ENCODE data around the gene GRAP. TPM values are rescaled to one million over a fixed set of nuclear protein-coding genes. Genes with fewer than 3 reads are reported as not detected.
"Not testable (repeated sequence)": the region's sequence is repeated elsewhere in the genome, so short reads cannot be mapped to it uniquely, and the experiment has no call there.

The GRAP gene
- total RNA-seq, 1 donor from 2014 or later: 2.9 TPM

DNA sequence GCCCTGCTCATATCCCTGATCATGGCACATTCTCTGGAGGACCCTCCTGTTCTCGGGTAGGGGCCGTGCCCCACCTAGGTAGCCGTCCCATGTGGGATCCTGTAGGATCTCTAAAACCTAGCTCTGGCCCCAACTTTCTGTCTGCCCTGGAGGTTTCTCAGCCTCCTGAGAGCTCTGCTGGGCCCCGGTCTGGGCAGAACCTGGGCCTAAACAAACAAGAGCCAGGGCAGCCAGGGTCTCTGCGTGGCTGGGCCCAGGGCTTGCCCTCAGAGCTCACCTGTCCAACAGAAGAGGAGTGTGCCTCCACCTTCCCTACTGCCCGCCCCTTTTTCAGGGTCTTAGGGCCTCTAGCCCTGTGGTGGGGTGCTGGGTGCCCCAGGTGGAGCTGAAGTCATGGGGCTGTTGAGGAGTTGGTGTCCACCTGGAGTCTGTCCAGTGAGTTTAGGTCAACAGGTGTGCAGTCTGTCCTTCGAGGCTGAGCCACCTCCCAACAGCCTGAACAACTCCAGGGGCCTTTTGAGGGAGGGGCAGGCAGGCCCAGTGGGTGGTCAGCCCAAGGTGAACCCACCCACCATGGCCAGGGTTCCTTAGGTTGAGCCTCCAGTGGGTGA, 25.6 kb downstream of the GRAP start:
- DNase-seq (ENCODE audit: low spot score); intact Hi-C loops (cut with DNase I): not testable (repeated sequence)

- DNase-seq (ENCODE audit: low spot score): peak; percentile 68
- intact Hi-C loops (cut with DNase I): no loop called here
Observed at GRCh38 chr17:19020016-19020415, 26.7 kb downstream of the GRAP start.

GRCh38 chr17:19019041-19019941, 27.5 kb downstream of the GRAP start:
- DNase-seq (ENCODE audit: low spot score): peak; percentile 66
- intact Hi-C loops (cut with DNase I): no loop called here

- peak; percentile 64 for DNase-seq (ENCODE audit: low spot score)
- intact Hi-C loops (cut with DNase I): no loop called here
Observed at GRCh38 chr17:19018600-19018950, 28.2 kb downstream of the GRAP start.

DNA sequence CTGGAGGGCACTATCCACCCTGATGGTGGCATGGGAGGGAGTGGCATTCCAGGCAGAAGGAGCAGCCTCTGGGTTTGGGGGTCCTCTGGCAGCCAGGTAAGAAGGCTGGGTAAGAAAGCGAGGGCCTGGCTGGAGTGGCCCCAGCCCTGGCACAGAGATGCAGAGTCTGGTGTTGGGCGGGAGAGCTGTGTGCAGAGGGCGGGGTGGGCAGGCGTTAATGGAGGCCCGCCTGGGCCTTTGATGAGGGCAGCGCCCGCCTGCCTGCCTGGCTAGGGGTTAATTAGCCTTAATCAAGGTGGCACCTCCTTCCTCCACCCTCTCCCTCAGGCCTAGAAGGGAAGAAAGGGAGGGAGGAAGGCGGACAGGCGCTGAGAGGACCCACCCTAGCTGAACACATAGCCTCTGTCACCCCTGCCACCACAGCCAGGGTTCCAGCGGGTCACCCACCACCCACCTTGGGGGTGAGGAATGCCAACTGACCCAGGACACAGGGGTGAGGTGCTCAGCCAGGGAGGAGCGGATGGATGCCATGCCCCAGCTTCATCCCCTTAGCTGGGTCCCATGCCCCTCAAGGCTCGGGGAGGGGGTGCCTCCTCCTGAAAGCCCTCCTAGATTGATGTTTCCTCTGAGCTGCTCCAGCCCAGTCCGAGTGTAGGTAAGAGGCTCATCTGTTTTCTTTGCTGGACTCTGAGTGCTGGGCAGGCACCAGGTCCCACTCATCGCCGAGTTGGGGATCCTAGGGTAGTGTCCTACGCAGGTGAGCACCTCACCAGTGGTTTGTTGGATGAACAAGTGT, 28.8 kb downstream of the GRAP start:
- no peak for DNase-seq (ENCODE audit: low spot score)
- intact Hi-C loops (cut with DNase I): no loop called here

DNA sequence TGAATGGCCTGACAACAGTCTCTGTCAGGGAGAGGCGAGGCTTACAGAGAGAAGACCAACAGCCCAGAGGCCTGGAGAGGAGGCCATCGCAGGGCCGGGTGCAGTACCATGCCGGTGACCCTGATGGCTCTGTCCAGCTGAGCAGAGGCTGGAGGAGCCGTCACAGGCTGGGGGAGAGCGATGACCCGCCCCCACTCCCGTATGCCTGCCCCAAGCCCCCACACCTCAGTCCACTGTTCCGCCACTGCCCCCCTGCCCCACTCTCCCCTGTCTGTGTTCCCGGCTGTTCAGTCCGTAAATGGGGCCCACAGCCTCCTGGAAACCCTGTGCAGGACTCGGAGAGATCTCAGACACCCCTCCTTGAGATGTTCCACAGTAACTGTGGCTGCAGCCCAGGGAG, 29.4 kb downstream of the GRAP start:
- DNase-seq (ENCODE audit: low spot score): no peak
- intact Hi-C loops (cut with DNase I): no loop called here

GRCh38 chr17:19016881-19017280, 29.9 kb downstream of the GRAP start:
- no peak for DNase-seq (ENCODE audit: low spot score)
- intact Hi-C loops (cut with DNase I): no loop called here

DNA sequence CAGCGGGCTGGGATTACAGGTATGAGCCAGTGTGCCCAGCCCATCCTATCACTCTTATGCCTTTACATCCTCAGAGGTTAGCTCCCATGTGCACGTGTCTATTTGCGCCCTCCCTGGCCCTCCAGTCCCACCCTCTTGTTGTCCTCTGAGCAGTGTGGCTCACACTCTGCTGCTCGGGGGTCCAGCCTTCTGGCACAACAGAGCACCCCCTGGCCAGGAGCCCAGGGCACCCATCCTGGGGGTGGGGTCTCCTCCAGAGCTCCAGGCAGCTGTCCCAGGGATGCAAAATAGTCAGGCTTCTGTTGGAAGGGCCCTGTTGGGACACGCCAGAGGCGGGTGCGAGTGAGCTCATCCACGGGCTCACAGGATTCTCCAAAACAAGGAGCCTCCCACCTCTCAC, 30.5 kb downstream of the GRAP start:
- intact Hi-C loops (cut with DNase I): no loop called here
- DNase-seq (ENCODE audit: low spot score): no peak

- DNase-seq (ENCODE audit: low spot score): no peak
- intact Hi-C loops (cut with DNase I): no loop called here
Observed at GRCh38 chr17:19015428-19015827, 31.3 kb downstream of the GRAP start.

DNA sequence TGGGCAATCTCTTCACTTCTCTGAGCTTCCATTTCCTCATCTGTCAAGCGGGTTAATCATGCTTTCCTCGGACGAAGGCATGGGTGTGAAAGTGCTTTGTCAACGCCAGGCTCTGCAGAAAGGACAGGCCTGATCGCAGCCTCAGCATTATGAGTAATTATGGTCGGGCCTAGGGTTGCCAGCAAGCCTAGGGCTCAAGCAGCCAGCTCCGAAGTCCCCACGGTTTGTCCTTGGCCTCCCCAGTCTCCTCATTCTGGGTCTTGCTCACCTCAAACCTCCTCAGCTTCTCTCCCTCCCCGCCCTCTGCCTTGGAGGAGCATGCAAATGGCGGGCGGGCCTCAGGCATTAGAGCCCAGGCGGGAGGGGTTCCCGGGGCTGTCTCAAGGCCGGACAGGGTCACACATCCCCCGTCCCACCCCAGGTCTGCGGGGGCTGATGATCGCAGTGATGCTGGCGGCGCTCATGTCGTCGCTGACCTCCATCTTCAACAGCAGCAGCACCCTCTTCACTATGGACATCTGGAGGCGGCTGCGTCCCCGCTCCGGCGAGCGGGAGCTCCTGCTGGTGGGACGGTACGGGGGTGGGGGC, 32.0 kb downstream of the GRAP start:
- intact Hi-C loops (cut with DNase I): no loop called here
- no peak for DNase-seq (ENCODE audit: low spot score)

DNA sequence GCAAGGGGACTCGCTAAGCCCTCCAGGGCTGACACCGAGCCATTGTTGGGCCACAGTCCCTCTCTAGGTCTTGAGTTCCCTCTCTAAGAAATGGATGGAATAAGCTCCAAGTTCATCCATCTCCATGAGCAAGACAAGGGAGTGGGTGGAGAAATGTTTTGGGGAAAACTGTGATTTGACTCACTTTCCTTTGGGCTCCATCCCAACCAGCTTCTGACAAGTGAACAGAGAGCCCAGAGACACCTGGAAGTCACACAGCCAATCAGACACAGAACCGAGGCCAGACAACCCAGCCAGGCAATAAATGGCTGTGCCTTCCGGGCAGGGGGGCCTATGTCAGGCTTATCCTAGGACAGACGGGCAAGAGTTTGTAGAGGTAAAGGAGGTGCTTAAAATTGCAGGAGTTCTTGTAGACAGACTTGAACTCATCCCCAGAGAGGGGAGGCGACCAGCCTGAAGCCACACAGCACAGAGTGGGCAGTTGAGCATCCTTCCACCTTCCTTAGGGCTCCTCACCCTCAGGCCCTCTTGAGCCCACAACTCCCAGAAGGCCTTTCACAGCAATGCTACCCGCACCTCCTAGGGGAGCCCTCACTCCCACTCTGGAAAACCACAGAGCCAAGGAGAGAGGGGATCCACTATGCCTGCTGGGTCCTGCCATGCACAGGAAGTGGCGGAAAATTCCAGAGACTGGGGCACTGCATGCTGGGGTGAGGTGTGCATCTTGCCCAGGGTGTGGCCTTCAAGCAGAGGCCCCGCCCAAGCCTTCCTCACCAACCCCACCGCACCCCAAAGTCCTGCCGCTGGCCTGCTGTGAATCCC, 32.7 kb downstream of the GRAP start:
- DNase-seq (ENCODE audit: low spot score): no peak
- intact Hi-C loops (cut with DNase I): no loop called here

- no peak for DNase-seq (ENCODE audit: low spot score)
Observed at GRCh38 chr17:19013226-19013625, 33.5 kb downstream of the GRAP start.

GRCh38 chr17:19012171-19013080, 34.3 kb downstream of the GRAP start:
- no peak for DNase-seq (ENCODE audit: low spot score)
- intact Hi-C loops (cut with DNase I): no loop called here

More at GRCh38 chr17:19013226-19013625, 33.5 kb downstream of the GRAP start:
- intact Hi-C loops (cut with DNase I): no loop called here

DNA sequence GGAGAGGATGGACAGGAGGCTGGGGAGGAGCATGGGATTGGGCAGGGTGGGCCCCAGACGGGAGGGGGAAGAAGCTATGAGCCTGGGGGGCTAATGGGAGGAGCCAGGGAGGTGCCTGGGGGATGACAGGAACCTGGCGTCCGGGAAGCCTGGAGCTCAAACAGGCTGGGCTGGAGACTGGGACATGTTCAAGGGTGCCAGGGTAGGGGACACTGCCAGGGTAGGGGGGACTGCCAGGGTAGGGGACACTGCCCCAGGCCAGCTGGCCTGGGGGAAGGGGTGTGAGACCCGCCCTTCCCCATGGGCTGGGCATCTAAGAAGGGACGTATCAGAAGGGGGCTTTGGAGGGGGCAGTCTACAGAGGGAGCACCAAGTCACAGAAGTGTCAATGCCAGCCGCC, 35.2 kb downstream of the GRAP start:
- intact Hi-C loops (cut with DNase I): no loop called here
- no peak for DNase-seq (ENCODE audit: low spot score)

GRCh38 chr17:19010729-19011505, 35.8 kb downstream of the GRAP start:
- intact Hi-C loops (cut with DNase I): no loop called here
- DNase-seq (ENCODE audit: low spot score): no peak

DNA sequence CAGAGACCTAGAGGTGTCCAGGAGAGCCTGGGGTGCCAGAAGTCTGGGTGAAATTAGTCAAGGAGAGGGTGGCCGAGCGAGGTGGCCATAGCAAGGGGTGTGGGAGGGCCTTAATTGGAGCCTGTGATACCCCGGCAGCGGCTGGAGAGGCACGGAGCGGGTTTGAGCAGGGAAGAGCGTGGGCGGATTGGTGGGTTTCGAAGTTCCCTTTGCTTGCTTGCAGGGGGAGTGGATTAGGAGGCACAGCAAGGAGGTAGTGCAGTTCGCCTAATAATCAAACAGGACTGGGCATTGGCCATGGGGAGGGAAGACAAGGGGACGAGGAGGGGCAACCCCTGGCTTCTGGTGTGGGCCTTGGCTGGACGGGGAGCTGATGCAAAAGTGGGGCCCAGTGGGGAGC, 36.8 kb downstream of the GRAP start:
- intact Hi-C loops (cut with DNase I): no loop called here
- no peak for DNase-seq (ENCODE audit: low spot score)

- no peak for DNase-seq (ENCODE audit: low spot score)
- intact Hi-C loops (cut with DNase I): no loop called here
Observed at GRCh38 chr17:19006698-19007097, 40.1 kb downstream of the GRAP start.
